Bronchial epithelial cell (primary cell): Measurements from ENCODE around the gene NEUROD6. TPM values are rescaled to one million over a fixed set of nuclear protein-coding genes. Genes with fewer than 3 reads are reported as not detected.
A peak's percentile ranks its signal among the peaks of the same experiment; 100 is the strongest.

ENCODE experiments used
- DNase-seq: peaks from one replicate; pipeline ENCODE4 v3.0.0-alpha.2; 2010; ENCODE audit warnings: low read depth
- FAIRE-seq: peaks from 2 replicates; lab custom pipeline; 2011; peaks lifted over from hg19 to GRCh38; lab: Jason Lieb, UNC
- H3K27me3 ChIP-seq: 2 replicates; pipeline ENCODE4 v1.5.1; 2011; ENCODE audit warnings: low read length; ENCODE audit not compliant: control insufficient read depth, insufficient read depth
- H3K36me3 ChIP-seq: 2 replicates; pipeline ENCODE4 v1.5.1; 2011; ENCODE audit warnings: low read length; ENCODE audit not compliant: control insufficient read depth, insufficient read depth
- H3K4me3 ChIP-seq: 2 replicates; pipeline ENCODE4 v1.5.1; 2011; ENCODE audit warnings: mild to moderate bottlenecking, low read depth, low read length, control low read depth
- CTCF ChIP-seq: IDR thresholded peaks from 2 replicates; pipeline ENCODE4 v1.5.1; 2011; ENCODE audit warnings: mild to moderate bottlenecking, moderate library complexity, low read length, control low read depth, inconsistent platforms; ENCODE audit not compliant: insufficient read depth, severe bottlenecking
- total RNA-seq: library from RNA; depleted of rRNA; stranded (reverse); fragments of >200 nt; gene quantifications from 2 replicates; pipeline ENCODE4 v1.2.1, GENCODE V29; 2014

Gene NEUROD6
- total RNA-seq, result not detected in 2 replicates

- TF ChIP-seq CTCF, result no peak
- DNase-seq (no peak), FAIRE-seq (no peak)
- Histone ChIP-seq H3K36me3 (no peaks in the 10 kb centered on the region), H3K27me3 (peaks cover 5% of the 10 kb centered on the region), H3K4me3 (no peak within 1 kb of the TSS)
Measured at GRCh38 chr7:31340603-31341002, at the start of gene NEUROD6. Gene NEUROD6 (minus strand): TSS chr7:31340726. CDS start chr7:31339268, 1,458 bp downstream.

GRCh38 chr7:31384466-31384865, 43.9 kb upstream of the NEUROD6 start:
- TF ChIP-seq CTCF, result no peak
- FAIRE-seq, result no peak

DNA sequence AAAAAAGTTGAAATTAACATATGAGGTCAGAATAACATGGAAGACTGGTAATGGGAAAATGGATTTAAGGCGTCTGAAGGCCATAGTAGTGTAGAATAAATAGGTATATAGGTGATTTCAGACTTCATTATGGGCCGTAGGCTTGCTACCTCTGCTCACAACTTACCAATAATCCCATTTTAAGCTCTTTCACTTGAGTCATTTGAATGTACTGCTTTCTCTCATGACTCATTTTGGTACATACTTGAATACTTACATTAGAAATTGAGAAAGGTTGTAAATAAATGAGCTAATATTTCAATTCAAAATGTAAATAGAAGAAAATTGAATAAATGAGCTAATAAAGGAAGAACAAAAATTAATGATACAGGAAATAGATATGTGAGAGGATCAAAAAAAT, 42.2 kb upstream of the NEUROD6 start:
- Histone ChIP-seq H3K27me3 (no peaks in the 10 kb centered on the region), H3K4me3 (no peak overlapping the region), H3K36me3 (no peaks in the 10 kb centered on the region)
- no peak for FAIRE-seq
- no peak for TF ChIP-seq CTCF
- DNase-seq, result peak; percentile 78

More at GRCh38 chr7:31384466-31384865, 43.9 kb upstream of the NEUROD6 start:
- H3K27me3 ChIP-seq, result no peaks in the 10 kb centered on the region
- H3K36me3 ChIP-seq, result no peaks in the 10 kb centered on the region
- H3K4me3 ChIP-seq, result no peak overlapping the region
- DNase-seq, result no peak

DNA sequence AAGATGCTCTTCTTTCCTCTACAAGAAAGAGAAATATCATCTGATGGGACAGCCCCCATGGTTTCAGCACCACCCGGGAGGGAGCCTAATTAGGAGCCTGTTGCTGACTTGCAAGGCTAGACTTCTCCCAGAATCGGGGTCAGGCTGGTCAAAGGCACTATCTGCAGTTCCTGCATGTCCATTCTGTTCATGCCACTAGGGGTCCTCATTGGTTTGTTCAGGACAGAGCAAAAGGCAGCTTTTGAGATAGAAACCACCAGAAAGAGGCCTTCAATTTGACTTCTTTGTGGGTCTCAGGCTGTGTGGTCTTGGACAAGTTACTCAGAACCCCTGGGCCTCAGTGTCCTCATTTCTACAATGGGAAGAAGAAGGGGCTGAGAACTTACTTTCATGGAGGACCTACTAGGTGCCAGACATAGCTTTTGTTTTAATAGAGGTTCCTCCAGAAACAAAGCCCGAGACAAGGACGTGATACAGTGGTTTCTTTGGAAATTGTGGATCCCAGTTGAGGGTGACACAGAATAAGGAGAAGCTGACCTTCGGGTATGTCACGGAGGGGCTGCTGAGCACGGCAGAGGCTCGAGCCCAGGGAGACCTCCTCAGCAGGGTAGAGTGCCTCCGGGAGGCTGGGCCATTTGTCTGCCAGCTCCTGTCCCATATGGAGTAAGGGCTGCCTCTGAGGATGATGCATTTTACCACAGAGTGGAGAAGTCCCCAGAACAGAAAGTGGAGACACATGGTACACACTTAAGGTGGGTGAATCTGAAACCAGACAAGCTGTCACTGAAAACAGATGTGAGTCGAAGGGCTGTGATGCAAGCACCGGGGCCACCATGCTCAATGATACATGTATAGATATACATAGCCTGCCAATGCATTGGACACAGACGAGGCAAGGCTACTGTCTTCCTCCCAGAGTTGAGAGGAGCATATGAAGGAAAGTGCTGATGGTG, 33.1 kb upstream of the NEUROD6 start:
- Histone ChIP-seq H3K36me3 (no peaks in the 10 kb centered on the region), H3K4me3 (no peak overlapping the region), H3K27me3 (peaks cover 2% of the 10 kb centered on the region)
- peak; percentile 68 for FAIRE-seq
- peak; percentile 62 for DNase-seq
- TF ChIP-seq CTCF, result peak; percentile 87

DNA sequence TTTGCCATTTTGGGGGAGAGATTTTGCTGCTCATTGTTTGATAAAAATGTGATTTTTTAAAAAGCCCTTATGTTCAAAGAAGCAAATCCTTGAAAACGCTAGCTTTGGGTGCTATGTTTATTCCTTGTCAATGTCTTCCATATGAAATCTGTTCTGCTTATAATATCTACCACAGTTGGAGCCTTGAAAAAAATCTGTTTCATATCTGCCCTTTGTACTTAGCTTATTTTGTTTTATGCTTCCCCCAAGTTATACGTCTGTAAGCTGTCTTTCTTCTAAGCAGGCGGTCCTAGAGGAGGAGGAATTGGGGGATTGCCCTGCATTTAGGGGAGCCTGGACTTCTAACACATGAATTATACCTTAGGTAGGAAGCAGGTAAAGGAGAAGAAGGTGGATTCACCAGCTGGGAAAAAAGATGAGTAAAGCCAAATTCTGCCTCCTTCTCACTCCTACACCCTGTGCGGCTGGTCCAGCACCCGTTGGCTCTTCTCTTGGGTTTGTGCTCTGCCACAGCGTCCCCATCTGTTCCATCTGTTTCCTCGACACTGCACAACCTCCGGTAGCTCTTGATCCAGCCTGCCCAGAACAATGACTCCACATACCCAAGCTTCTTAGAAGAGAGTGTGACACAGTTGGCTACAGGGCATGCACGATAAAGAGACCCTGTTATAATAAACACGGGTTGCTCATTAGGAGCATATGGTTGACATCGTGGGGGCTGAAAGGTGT, 31.9 kb upstream of the NEUROD6 start:
- no peak for TF ChIP-seq CTCF
- Histone ChIP-seq H3K36me3 (no peaks in the 10 kb centered on the region), H3K27me3 (peaks cover 2% of the 10 kb centered on the region), H3K4me3 (no peak overlapping the region)
- DNase-seq, result no peak
- no peak for FAIRE-seq
